IMR-90 (cell line): Measurements from ENCODE around the gene SCAND1. TPM values are rescaled to one million over a fixed set of nuclear protein-coding genes. Genes with fewer than 3 reads are reported as not detected.

Experiments
- ATAC-seq: fragments of 200-7000 bp; cut with Tn5 transposase; 2 replicates; pipeline ENCODE4 v1.9.1; 2020; ENCODE audit warnings: low read depth, mild to moderate bottlenecking, moderate library complexity
- BruUV-seq: library from RNA; stranded (reverse); fragments of 400-500 nt; replicated peaks from 2 replicates; lab custom pipeline; 2021; lab: Mats Ljungman, UMichigan
- CTCF ChIA-PET: fragments of 300-600 bp; formaldehyde crosslinking; extraction: SDS; loops from one replicate; lab custom pipeline; 2021; ENCODE audit warnings: antibody characterized with exemption; lab: Yijun Ruan, JAX
- POLR2A ChIA-PET: fragments of 300-600 bp; sonication (Branson Sonifier 250); formaldehyde crosslinking; loops from one replicate; lab custom pipeline; 2022; ENCODE audit warnings: antibody characterized with exemption; ENCODE audit not compliant: unreplicated experiment; lab: Charles Lee
- DNase-seq: peaks from one replicate; pipeline ENCODE4 v3.0.0; 2013
- H2AFZ ChIP-seq: replicated peaks from 2 replicates; pipeline ENCODE3; 2013; ENCODE audit warnings: low read length, mild to moderate bottlenecking; ENCODE audit not compliant: poor library complexity
- H2AK5ac ChIP-seq: 2 replicates; pipeline ENCODE4 v1.6.1; 2013; ENCODE audit warnings: low read depth, low read length, inconsistent platforms
- H2AK9ac ChIP-seq: replicated peaks from 2 replicates; pipeline ENCODE3; 2013; ENCODE audit warnings: mild to moderate bottlenecking, low read depth, low read length, moderate library complexity; ENCODE audit not compliant: poor library complexity
- H2BK120ac ChIP-seq: 2 replicates; pipeline ENCODE4 v1.6.1; 2013; ENCODE audit warnings: low read depth, low read length, inconsistent platforms
- H2BK15ac ChIP-seq: 3 replicates; pipeline ENCODE4 v1.6.1; 2013; ENCODE audit warnings: low read depth, low read length, inconsistent platforms
- H2BK20ac ChIP-seq: 2 replicates; pipeline ENCODE4 v1.6.1; 2013; ENCODE audit warnings: low read depth, mild to moderate bottlenecking, inconsistent platforms, low read length, moderate library complexity
- H2BK5ac ChIP-seq: 2 replicates; pipeline ENCODE4 v1.6.1; 2013; ENCODE audit warnings: mild to moderate bottlenecking, low read depth, low read length, inconsistent platforms; ENCODE audit not compliant: poor library complexity, severe bottlenecking
- H3K14ac ChIP-seq: replicated peaks from 2 replicates; pipeline ENCODE4 v1.6.1; 2013; ENCODE audit warnings: low read depth, low read length, inconsistent platforms
- H3K18ac ChIP-seq: 2 replicates; pipeline ENCODE4 v1.6.1; 2013; ENCODE audit warnings: low read depth, low read length, control low read depth
- H3K23ac ChIP-seq: 2 replicates; pipeline ENCODE4 v1.6.1; 2013; ENCODE audit warnings: low read depth, low read length, inconsistent platforms
- H3K27ac ChIP-seq: 2 replicates; pipeline ENCODE4 v1.5.1; 2013; ENCODE audit warnings: mild to moderate bottlenecking, control low read depth, low read length; ENCODE audit not compliant: insufficient read depth
- H3K27me3 ChIP-seq: 2 replicates; pipeline ENCODE4 v1.6.1; 2013; ENCODE audit warnings: low read length; ENCODE audit not compliant: control insufficient read depth, insufficient read depth
- H3K36me3 ChIP-seq: 2 replicates; pipeline ENCODE4 v1.6.1; 2013; ENCODE audit warnings: low read length, mixed read lengths; ENCODE audit not compliant: control insufficient read depth, insufficient read depth
- H3K4ac ChIP-seq: 2 replicates; pipeline ENCODE4 v1.6.1; 2013; ENCODE audit warnings: low read depth, low read length, inconsistent platforms
- H3K4me1 ChIP-seq: 2 replicates; pipeline ENCODE4 v1.6.1; 2013; ENCODE audit warnings: low read length, mixed read lengths; ENCODE audit not compliant: control insufficient read depth, insufficient read depth
- H3K4me2 ChIP-seq: 2 replicates; pipeline ENCODE4 v1.6.1; 2013; ENCODE audit warnings: low read depth, mild to moderate bottlenecking, control low read depth, low read length, moderate library complexity
- H3K4me3 ChIP-seq: 2 replicates; pipeline ENCODE4 v1.5.1; 2013; ENCODE audit warnings: low read depth, mild to moderate bottlenecking, control low read depth, low read length, moderate library complexity; ENCODE audit not compliant: insufficient read depth
- H3K56ac ChIP-seq: 2 replicates; pipeline ENCODE4 v1.6.1; 2013; ENCODE audit warnings: low read length, inconsistent platforms; ENCODE audit not compliant: insufficient read depth; ENCODE audit errors: extremely low read depth
- H3K79me1 ChIP-seq, 2 experiments: 2 replicates each; pipeline ENCODE4 v1.6.1; 2013; ENCODE audit warnings: low read length in 2 of 2, inconsistent platforms in 1 of 2, low read depth in 1 of 2
- H3K9ac ChIP-seq: 2 replicates; pipeline ENCODE4 v1.6.1; 2013; ENCODE audit warnings: low read depth, low read length, control low read depth
- H3K9me1 ChIP-seq: 2 replicates; pipeline ENCODE4 v1.6.1; 2013; ENCODE audit warnings: low read length, inconsistent platforms; ENCODE audit not compliant: insufficient read depth
- H3K9me3 ChIP-seq: 2 replicates; pipeline ENCODE4 v1.6.1; 2013; ENCODE audit warnings: low read length; ENCODE audit not compliant: control insufficient read depth, insufficient read depth
- H4K20me1 ChIP-seq: 2 replicates; pipeline ENCODE4 v1.6.1; 2013; ENCODE audit warnings: low read length, inconsistent platforms; ENCODE audit not compliant: insufficient read depth
- H4K5ac ChIP-seq: 2 replicates; pipeline ENCODE4 v1.6.1; 2013; ENCODE audit warnings: mild to moderate bottlenecking, low read depth, low read length, control low read depth
- H4K8ac ChIP-seq, 2 experiments: 2 replicates each; pipeline ENCODE4 v1.6.1; 2013; ENCODE audit warnings: low read depth in 2 of 2, low read length in 2 of 2, control low read depth in 1 of 2, inconsistent platforms in 1 of 2
- H4K91ac ChIP-seq: 2 replicates; pipeline ENCODE4 v1.6.1; 2013; ENCODE audit warnings: low read depth, low read length, inconsistent platforms; ENCODE audit not compliant: insufficient read depth
- BHLHE40 ChIP-seq: fragments of 150-350 bp; IDR thresholded peaks from 2 replicates; pipeline ENCODE4 v1.6.1; 2016; ENCODE audit warnings: mild to moderate bottlenecking, low read depth, low read length
- CEBPB ChIP-seq: IDR thresholded peaks from 2 replicates; pipeline ENCODE4 v1.6.1; 2012; ENCODE audit warnings: low read depth, low read length, improper control_type of control experiment
- CHD1 ChIP-seq: IDR thresholded peaks from 2 replicates; pipeline ENCODE4 v1.6.1; 2012; ENCODE audit warnings: low read depth, low read length, improper control_type of control experiment
- ELK1 ChIP-seq: fragments of 150-350 bp; IDR thresholded peaks from 2 replicates; pipeline ENCODE4 v1.6.1; 2016; ENCODE audit warnings: low read depth, mild to moderate bottlenecking, low read length, moderate library complexity, borderline replicate concordance
- FOS ChIP-seq: fragments of 150-350 bp; IDR thresholded peaks from 2 replicates; pipeline ENCODE4 v1.6.1; 2016; ENCODE audit warnings: low read depth, low read length
- MAFK ChIP-seq: IDR thresholded peaks from 2 replicates; pipeline ENCODE4 v1.6.1; 2012; ENCODE audit warnings: low read depth, low read length, improper control_type of control experiment
- MAZ ChIP-seq: IDR thresholded peaks from 2 replicates; pipeline ENCODE4 v1.6.1; 2012; ENCODE audit warnings: low read depth, mild to moderate bottlenecking, low read length, improper control_type of control experiment, moderate library complexity, borderline replicate concordance
- MXI1 ChIP-seq: IDR thresholded peaks from 2 replicates; pipeline ENCODE4 v1.6.1; 2012; ENCODE audit warnings: low read depth, mild to moderate bottlenecking, low read length, moderate library complexity, borderline replicate concordance
- NFE2L2 ChIP-seq: fragments of 150-350 bp; IDR thresholded peaks from 2 replicates; pipeline ENCODE4 v1.6.1; 2016; ENCODE audit warnings: low read depth, mild to moderate bottlenecking, low read length
- POLR2A ChIP-seq: IDR thresholded peaks from 2 replicates; pipeline ENCODE4 v1.6.1; 2012; ENCODE audit warnings: mild to moderate bottlenecking, low read depth, low read length
- RAD21 ChIP-seq: IDR thresholded peaks from 2 replicates; pipeline ENCODE4 v1.6.1; 2012; ENCODE audit warnings: low read length, improper control_type of control experiment
- RCOR1 ChIP-seq: IDR thresholded peaks from 2 replicates; pipeline ENCODE4 v1.6.1; 2012; ENCODE audit warnings: mild to moderate bottlenecking, low read length, improper control_type of control experiment; ENCODE audit not compliant: insufficient replicate concordance
- RFX5 ChIP-seq: IDR thresholded peaks from 2 replicates; pipeline ENCODE4 v1.8.0; 2012; ENCODE audit warnings: low read depth, mild to moderate bottlenecking, low read length, moderate library complexity
- SMC3 ChIP-seq: fragments of 150-350 bp; IDR thresholded peaks from 2 replicates; pipeline ENCODE4 v1.6.1; 2016; ENCODE audit warnings: low read depth, mild to moderate bottlenecking, antibody characterized with exemption, low read length, moderate library complexity
- WGBS, 2 experiments: methylation state at CpG; one replicate each; pipeline versions ENCODE4 v1.1.5 to v1.1.7; 2013; ENCODE audit warnings: missing lambda C conversion rate in 2 of 2; ENCODE audit not compliant: insufficient read length in 1 of 2; ENCODE audit errors: extremely low coverage in 2 of 2; 5-methylcytosine and 5-hydroxymethylcytosine counted together
- dilution Hi-C: fragments of 300-500 bp; cut with HindIII; formaldehyde crosslinking; loops from one replicate; pipeline ENCODE4 v1.14.3; 2018; ENCODE audit warnings: low sequenced_read_pairs; ENCODE audit not compliant: unreplicated experiment
- in situ Hi-C: fragments of 300-500 bp; cut with MboI; formaldehyde crosslinking; loops from 3 replicates; pipeline ENCODE4 v1.14.3; 2019; ENCODE audit warnings: low sequenced_read_pairs, inconsistent platforms, mixed read lengths
- intact Hi-C: fragments of 100-400 bp; cut with micrococcal nuclease; formaldehyde crosslinking; loops from 2 replicates; pipeline ENCODE4 v1.10.0; 2022
- polyA plus RNA-seq, 3 experiments: library from polyadenylated mRNA; depleted of rRNA; stranded (reverse); fragments of >200 nt; gene quantifications; 2 replicates each; pipeline ENCODE4 v1.2.3, GENCODE V29; 2012; ENCODE audit warnings: low replicate concordance in 1 of 3
- total RNA-seq: library from RNA; depleted of rRNA; stranded (reverse); fragments of >200 nt; gene quantifications from 2 replicates; pipeline ENCODE4 v1.2.3, GENCODE V29; 2012
- TF ChIP-seq, protein P1 (sequence below): fragments of 150-350 bp; IDR thresholded peaks from 2 replicates; pipeline ENCODE4 v1.6.1; 2017; ENCODE audit warnings: mild to moderate bottlenecking, antibody characterized with exemption, low read length, low read depth
- TF ChIP-seq, protein P2 (sequence below): conservative IDR thresholded peaks from 2 replicates; pipeline ENCODE4 v1.5.1; 2012; ENCODE audit warnings: mild to moderate bottlenecking, low read depth, low read length, improper control_type of control experiment

The SCAND1 gene
- total and polyA plus RNA-seq, 2 of the 4 experiments (the other 2 are of a cell fraction), result 7.5 to 26.8 TPM

DNA sequence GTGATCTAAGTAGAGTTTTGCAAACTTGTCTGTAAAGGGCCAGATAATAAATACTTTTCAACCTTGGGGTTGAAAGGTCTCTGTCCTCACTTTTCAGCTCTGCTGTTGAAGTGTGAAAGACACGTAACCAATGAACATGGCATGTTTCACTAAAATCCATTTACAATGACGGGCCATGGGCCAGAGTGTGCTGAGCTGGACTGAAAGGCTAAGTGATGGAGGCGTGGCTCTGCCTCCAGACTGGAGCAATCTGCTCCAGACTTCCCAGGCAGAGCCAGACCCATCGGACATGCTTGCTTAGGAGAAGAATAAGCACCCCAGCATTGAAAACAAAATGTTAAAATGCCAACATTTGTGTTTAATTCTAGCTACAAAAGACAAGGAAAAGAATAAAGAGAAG, 41.4 kb downstream of the SCAND1 start:
- Histone ChIP-seq H3K27ac (no peak overlapping the region), H3K9ac (no peak overlapping the region), H3K4me2 (no peak overlapping the region), H3K36me3 (peaks cover 38% of the 10 kb centered on the region), H3K27me3 (no peaks in the 10 kb centered on the region), H3K4ac (no peak overlapping the region), H3K9me1 (peaks cover 4% of the 10 kb centered on the region; the same call in 1 of the 2 replicates), H4K5ac (no peak overlapping the region), H4K8ac (no peak overlapping the region), H2BK20ac (no peak overlapping the region), H2AFZ (no peak overlapping the region), H3K4me3 (no peak overlapping the region), H2AK9ac (no peak overlapping the region), H2BK5ac (no peak overlapping the region), H2AK5ac (no peak overlapping the region), H4K20me1 (no peaks in the 10 kb centered on the region; the same call in 1 of the 2 replicates), H3K4me1 (no peaks in the 10 kb centered on the region), H3K9me3 (no peaks in the 10 kb centered on the region), H3K56ac (no peak overlapping the region), H3K23ac (no peak overlapping the region), H3K14ac (no peak overlapping the region), H3K18ac (no peak overlapping the region), H3K79me1 (peaks cover 25 to 37% of the 10 kb centered on the region in 2 experiments), H2BK15ac (no peak overlapping the region), H4K91ac (no peak overlapping the region), H2BK120ac (no peak overlapping the region)
- intact Hi-C loops, result no loop called here
- TF ChIP-seq MAZ, result no peak
- TF ChIP-seq, protein P1, sequence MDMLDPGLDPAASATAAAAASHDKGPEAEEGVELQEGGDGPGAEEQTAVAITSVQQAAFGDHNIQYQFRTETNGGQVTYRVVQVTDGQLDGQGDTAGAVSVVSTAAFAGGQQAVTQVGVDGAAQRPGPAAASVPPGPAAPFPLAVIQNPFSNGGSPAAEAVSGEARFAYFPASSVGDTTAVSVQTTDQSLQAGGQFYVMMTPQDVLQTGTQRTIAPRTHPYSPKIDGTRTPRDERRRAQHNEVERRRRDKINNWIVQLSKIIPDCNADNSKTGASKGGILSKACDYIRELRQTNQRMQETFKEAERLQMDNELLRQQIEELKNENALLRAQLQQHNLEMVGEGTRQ, result no peak
- no peak for TF ChIP-seq RFX5
- TF ChIP-seq NFE2L2, result no peak
- no peak for TF ChIP-seq FOS
- TF ChIP-seq RAD21, result no peak
- TF ChIP-seq MXI1, result no peak
- TF ChIP-seq ELK1, result no peak
- TF ChIP-seq, protein P2, sequence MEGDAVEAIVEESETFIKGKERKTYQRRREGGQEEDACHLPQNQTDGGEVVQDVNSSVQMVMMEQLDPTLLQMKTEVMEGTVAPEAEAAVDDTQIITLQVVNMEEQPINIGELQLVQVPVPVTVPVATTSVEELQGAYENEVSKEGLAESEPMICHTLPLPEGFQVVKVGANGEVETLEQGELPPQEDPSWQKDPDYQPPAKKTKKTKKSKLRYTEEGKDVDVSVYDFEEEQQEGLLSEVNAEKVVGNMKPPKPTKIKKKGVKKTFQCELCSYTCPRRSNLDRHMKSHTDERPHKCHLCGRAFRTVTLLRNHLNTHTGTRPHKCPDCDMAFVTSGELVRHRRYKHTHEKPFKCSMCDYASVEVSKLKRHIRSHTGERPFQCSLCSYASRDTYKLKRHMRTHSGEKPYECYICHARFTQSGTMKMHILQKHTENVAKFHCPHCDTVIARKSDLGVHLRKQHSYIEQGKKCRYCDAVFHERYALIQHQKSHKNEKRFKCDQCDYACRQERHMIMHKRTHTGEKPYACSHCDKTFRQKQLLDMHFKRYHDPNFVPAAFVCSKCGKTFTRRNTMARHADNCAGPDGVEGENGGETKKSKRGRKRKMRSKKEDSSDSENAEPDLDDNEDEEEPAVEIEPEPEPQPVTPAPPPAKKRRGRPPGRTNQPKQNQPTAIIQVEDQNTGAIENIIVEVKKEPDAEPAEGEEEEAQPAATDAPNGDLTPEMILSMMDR, result no peak
- no peak for TF ChIP-seq BHLHE40
- TF ChIP-seq CEBPB, result no peak
- no peak for TF ChIP-seq POLR2A
- TF ChIP-seq CHD1, result no peak
- TF ChIP-seq MAFK, result no peak
- no peak for TF ChIP-seq SMC3
- no peak for TF ChIP-seq RCOR1
- ChIA-PET CTCF (interaction anchor here (0.6 kb wide), 1 partner anchor 16 kb away, joined by 3 read pairs; no protein-coding TSS in a partner anchor), POLR2A (interaction anchor here (0.6 kb wide), 1 partner anchor 11 kb away, joined by 3 read pairs; no protein-coding TSS in a partner anchor)
- DNase-seq (no peak), ATAC-seq (no peak)
- dilution Hi-C loops, result no loop called here
- in situ Hi-C loops, result loop anchor here (25.0 kb wide), 1 partner anchor 401 kb away; no protein-coding TSS in a partner anchor
- no CpG with 5 or more reads among the region's 4 CpGs for WGBS, 2 experiments
- BruUV-seq, result no TSS peak
